Activated naive CD8-positive, alpha-beta T cell treated with anti-CD3 and anti-CD28 coated beads for 36 hours (primary cell): ENCODE results near the gene LRRC18. TPM values are rescaled to one million over a fixed set of nuclear protein-coding genes. Genes with fewer than 3 reads are reported as not detected.

ENCODE experiments used
- DNase-seq: peaks from one replicate; pipeline ENCODE4 v3.0.0; 2021
- H3K27ac Mint-ChIP-seq: one replicate; pipeline ENCODE4 v1.8.0; 2022; ENCODE audit warnings: mild to moderate bottlenecking, moderate library complexity, mixed read lengths
- H3K27me3 Mint-ChIP-seq: one replicate; pipeline ENCODE4 v1.8.0; 2022; ENCODE audit warnings: mild to moderate bottlenecking, mixed read lengths
- H3K36me3 Mint-ChIP-seq: one replicate; pipeline ENCODE4 v1.8.0; 2021; ENCODE audit warnings: mild to moderate bottlenecking, mixed read lengths
- H3K4me1 Mint-ChIP-seq: one replicate; pipeline ENCODE4 v1.8.0; 2021; ENCODE audit warnings: mixed read lengths
- H3K4me3 Mint-ChIP-seq: one replicate; pipeline ENCODE4 v1.8.0; 2022; ENCODE audit warnings: mild to moderate bottlenecking, moderate library complexity, mixed read lengths
- H3K9me3 Mint-ChIP-seq: one replicate; pipeline ENCODE4 v1.8.0; 2022; ENCODE audit warnings: mixed read lengths
- total RNA-seq, 2 experiments: library from RNA; stranded (reverse); gene quantifications; one replicate each; pipeline ENCODE4 v1.2.3, GENCODE V29; 2021

Gene LRRC18
- total RNA-seq, 2 experiments from 2014 or later: not detected

- Mint-ChIP-seq H3K4me1 (no peaks in the 10 kb centered on the region), H3K4me3 (no peak overlapping the region), H3K27me3 (no peaks in the 10 kb centered on the region), H3K36me3 (no peaks in the 10 kb centered on the region), H3K27ac (no peak overlapping the region), H3K9me3 (no peaks in the 10 kb centered on the region)
- no peak for DNase-seq
Measured at GRCh38 chr10:48957361-48958151, 17.9 kb upstream of the LRRC18 start.

GRCh38 chr10:48951707-48952106 lies 12.1 kb upstream of the LRRC18 start:
- DNase-seq: no peak
- H3K27me3 Mint-ChIP-seq: no peaks in the 10 kb centered on the region
- no peaks in the 10 kb centered on the region for H3K4me1 Mint-ChIP-seq
- no peaks in the 10 kb centered on the region for H3K9me3 Mint-ChIP-seq
- H3K27ac Mint-ChIP-seq: no peak overlapping the region
- no peak overlapping the region for H3K4me3 Mint-ChIP-seq
- no peaks in the 10 kb centered on the region for H3K36me3 Mint-ChIP-seq

GRCh38 chr10:48948470-48949037 lies 8.9 kb upstream of the LRRC18 start:
- Mint-ChIP-seq H3K9me3 (no peaks in the 10 kb centered on the region), H3K4me1 (no peaks in the 10 kb centered on the region), H3K4me3 (no peak overlapping the region)

GRCh38 chr10:48947690-48948469 lies 8.2 kb upstream of the LRRC18 start:
- H3K36me3 Mint-ChIP-seq: no peaks in the 10 kb centered on the region
- no peaks in the 10 kb centered on the region for H3K9me3 Mint-ChIP-seq

More at GRCh38 chr10:48948470-48949037, 8.9 kb upstream of the LRRC18 start:
- Mint-ChIP-seq H3K36me3 (no peaks in the 10 kb centered on the region), H3K27ac (no peak overlapping the region), H3K27me3 (no peaks in the 10 kb centered on the region)
- DNase-seq: no peak

GRCh38 chr10:48946891-48947500 lies 7.4 kb upstream of the LRRC18 start:
- no peak for DNase-seq
- no peaks in the 10 kb centered on the region for H3K4me1 Mint-ChIP-seq
- H3K27ac Mint-ChIP-seq: no peak overlapping the region
- no peaks in the 10 kb centered on the region for H3K27me3 Mint-ChIP-seq
- H3K36me3 Mint-ChIP-seq: no peaks in the 10 kb centered on the region
- no peak overlapping the region for H3K4me3 Mint-ChIP-seq
- no peaks in the 10 kb centered on the region for H3K9me3 Mint-ChIP-seq

More at GRCh38 chr10:48947690-48948469, 8.2 kb upstream of the LRRC18 start:
- Mint-ChIP-seq H3K27ac (no peak overlapping the region), H3K27me3 (no peaks in the 10 kb centered on the region), H3K4me1 (no peaks in the 10 kb centered on the region), H3K4me3 (no peak overlapping the region)
- DNase-seq: no peak

- Mint-ChIP-seq H3K27ac (no peak overlapping the region), H3K27me3 (no peaks in the 10 kb centered on the region), H3K4me1 (no peaks in the 10 kb centered on the region), H3K4me3 (no peak overlapping the region), H3K36me3 (no peaks in the 10 kb centered on the region), H3K9me3 (no peaks in the 10 kb centered on the region)
- no peak for DNase-seq
Measured at GRCh38 chr10:48946332-48946731, 6.7 kb upstream of the LRRC18 start.

- no peak for DNase-seq
- Mint-ChIP-seq H3K27me3 (no peaks in the 10 kb centered on the region), H3K9me3 (no peaks in the 10 kb centered on the region), H3K4me3 (no peak overlapping the region), H3K27ac (no peak overlapping the region), H3K36me3 (no peaks in the 10 kb centered on the region), H3K4me1 (no peaks in the 10 kb centered on the region)
Measured at GRCh38 chr10:48945441-48946130, 5.9 kb upstream of the LRRC18 start.

- Mint-ChIP-seq H3K4me3 (no peak overlapping the region), H3K27me3 (no peaks in the 10 kb centered on the region), H3K4me1 (no peaks in the 10 kb centered on the region), H3K27ac (no peak overlapping the region), H3K9me3 (no peaks in the 10 kb centered on the region), H3K36me3 (no peaks in the 10 kb centered on the region)
- no peak for DNase-seq
Measured at GRCh38 chr10:48944171-48944570, 4.5 kb upstream of the LRRC18 start.

GRCh38 chr10:48943096-48943495 lies 3.5 kb upstream of the LRRC18 start:
- H3K9me3 Mint-ChIP-seq: no peaks in the 10 kb centered on the region

GRCh38 chr10:48941427-48942075 lies 1.9 kb upstream of the LRRC18 start:
- no peak overlapping the region for H3K4me3 Mint-ChIP-seq
- no peaks in the 10 kb centered on the region for H3K27me3 Mint-ChIP-seq
- no peak overlapping the region for H3K27ac Mint-ChIP-seq
- DNase-seq: no peak
- no peaks in the 10 kb centered on the region for H3K36me3 Mint-ChIP-seq
- no peaks in the 10 kb centered on the region for H3K4me1 Mint-ChIP-seq
- H3K9me3 Mint-ChIP-seq: no peaks in the 10 kb centered on the region

More at GRCh38 chr10:48943096-48943495, 3.5 kb upstream of the LRRC18 start:
- Mint-ChIP-seq H3K27me3 (no peaks in the 10 kb centered on the region), H3K27ac (no peak overlapping the region), H3K36me3 (no peaks in the 10 kb centered on the region), H3K4me1 (no peaks in the 10 kb centered on the region), H3K4me3 (no peak overlapping the region)
- DNase-seq: no peak

GRCh38 chr10:48940958-48941357 lies 1.3 kb upstream of the LRRC18 start:
- H3K4me1 Mint-ChIP-seq: no peaks in the 10 kb centered on the region
- no peaks in the 10 kb centered on the region for H3K36me3 Mint-ChIP-seq
- DNase-seq: no peak
- H3K4me3 Mint-ChIP-seq: no peak overlapping the region
- no peaks in the 10 kb centered on the region for H3K27me3 Mint-ChIP-seq
- H3K27ac Mint-ChIP-seq: no peak overlapping the region
- H3K9me3 Mint-ChIP-seq: no peaks in the 10 kb centered on the region

GRCh38 chr10:48940372-48940771 lies 732 bp upstream of the LRRC18 start:
- Mint-ChIP-seq H3K36me3 (no peaks in the 10 kb centered on the region), H3K9me3 (no peaks in the 10 kb centered on the region), H3K4me1 (no peaks in the 10 kb centered on the region), H3K27ac (no peak overlapping the region), H3K4me3 (no peak overlapping the region), H3K27me3 (no peaks in the 10 kb centered on the region)
- DNase-seq: no peak

GRCh38 chr10:48938990-48939536 lies 577 bp downstream of the LRRC18 start:
- no peaks in the 10 kb centered on the region for H3K27me3 Mint-ChIP-seq
- no peaks in the 10 kb centered on the region for H3K9me3 Mint-ChIP-seq
- no peak for DNase-seq
- H3K4me1 Mint-ChIP-seq: no peaks in the 10 kb centered on the region
- no peaks in the 10 kb centered on the region for H3K36me3 Mint-ChIP-seq
- H3K4me3 Mint-ChIP-seq: no peak overlapping the region
- H3K27ac Mint-ChIP-seq: no peak overlapping the region

GRCh38 chr10:48938281-48938680 lies 1.4 kb downstream of the LRRC18 start:
- Mint-ChIP-seq H3K4me3 (no peak overlapping the region), H3K9me3 (no peaks in the 10 kb centered on the region), H3K27me3 (no peaks in the 10 kb centered on the region), H3K4me1 (no peaks in the 10 kb centered on the region), H3K36me3 (no peaks in the 10 kb centered on the region), H3K27ac (no peak overlapping the region)
- DNase-seq: no peak
